Cardiac septum (tissue), 1 donor: ENCODE data around the gene CTNNBL1. TPM values are rescaled to one million over a fixed set of nuclear protein-coding genes. Genes with fewer than 3 reads are reported as not detected.

Experiments used
- DNase-seq: peaks from one replicate; pipeline ENCODE4 v3.0.0-alpha.2; 2020; ENCODE audit warnings: low spot score
- intact Hi-C: fragments of 100-400 bp; cut with DNase I; formaldehyde crosslinking; loops from one replicate; pipeline ENCODE4 v1.14.0; 2022
- total RNA-seq: library from RNA; stranded (reverse); fragmentation: NEBNext Ultra II Directional; extraction: Animal tissue kit (Norgen Biotek cat#: 25700); gene quantifications from one replicate; pipeline ENCODE4 v1.2.1, GENCODE V29; 2021
- donor health status: DM: no; HTN: no; CAD: no.

Gene CTNNBL1
- total RNA-seq, 1 donor from 2014 or later = 42.1 TPM

GRCh38 chr20:37798312-37798711 is 104.5 kb downstream of the CTNNBL1 start:
- DNase-seq = no peak
- intact Hi-C loops = no loop called here

- intact Hi-C loops = no loop called here
- DNase-seq = no peak
Observed at GRCh38 chr20:37800618-37801017, 106.8 kb downstream of the CTNNBL1 start.

- intact Hi-C loops = no loop called here
- DNase-seq = no peak
Observed at GRCh38 chr20:37801921-37802320, 108.1 kb downstream of the CTNNBL1 start.

GRCh38 chr20:37803438-37804307 is 109.8 kb downstream of the CTNNBL1 start:
- DNase-seq = no peak
- intact Hi-C loops = no loop called here

GRCh38 chr20:37804584-37805566 is 111.0 kb downstream of the CTNNBL1 start:
- DNase-seq = no peak
- intact Hi-C loops = no loop called here

GRCh38 chr20:37807471-37808232 is 113.8 kb downstream of the CTNNBL1 start:
- intact Hi-C loops = no loop called here
- DNase-seq = no peak

GRCh38 chr20:37808233-37809070 is 114.6 kb downstream of the CTNNBL1 start:
- intact Hi-C loops = no loop called here
- no peak for DNase-seq

GRCh38 chr20:37810027-37810426 is 116.2 kb downstream of the CTNNBL1 start:
- intact Hi-C loops = no loop called here
- DNase-seq = no peak

- intact Hi-C loops = no loop called here
- no peak for DNase-seq
Observed at GRCh38 chr20:37816003-37816402, 122.2 kb downstream of the CTNNBL1 start.

- DNase-seq = no peak
- intact Hi-C loops = no loop called here
Observed at GRCh38 chr20:37816726-37817125, 122.9 kb downstream of the CTNNBL1 start.

GRCh38 chr20:37821696-37822095 is 127.9 kb downstream of the CTNNBL1 start:
- intact Hi-C loops = no loop called here

GRCh38 chr20:37822141-37822601 is 128.3 kb downstream of the CTNNBL1 start:
- DNase-seq = no peak
- intact Hi-C loops = no loop called here

More at GRCh38 chr20:37821696-37822095, 127.9 kb downstream of the CTNNBL1 start:
- no peak for DNase-seq

GRCh38 chr20:37823296-37823980 is 129.6 kb downstream of the CTNNBL1 start:
- DNase-seq = no peak
- intact Hi-C loops = no loop called here

- DNase-seq = no peak
- intact Hi-C loops = no loop called here
Observed at GRCh38 chr20:37827605-37828004, 133.8 kb downstream of the CTNNBL1 start.

- DNase-seq = no peak
- intact Hi-C loops = no loop called here
Observed at GRCh38 chr20:37828684-37829083, 134.9 kb downstream of the CTNNBL1 start.

GRCh38 chr20:37829128-37829527 is 135.3 kb downstream of the CTNNBL1 start:
- intact Hi-C loops = no loop called here
- DNase-seq = no peak

- intact Hi-C loops = no loop called here
- no peak for DNase-seq
Observed at GRCh38 chr20:37833221-37833896, 139.5 kb downstream of the CTNNBL1 start.

- intact Hi-C loops = no loop called here
- DNase-seq = no peak
Observed at GRCh38 chr20:37836926-37837325, 143.1 kb downstream of the CTNNBL1 start.
